Fibroblast of lung (primary cell): ENCODE data around the gene FBXO40. TPM values are rescaled to one million over a fixed set of nuclear protein-coding genes. Genes with fewer than 3 reads are reported as not detected.
A peak's percentile ranks its signal among the peaks of the same experiment; 100 is the strongest.

Experiments
- DNase-seq, 2 donors: peaks; one replicate each; pipeline versions ENCODE4 v3.0.0 to v3.0.0-alpha.2; 2010; ENCODE audit warnings: low read depth in 2 of 2
- H2AFZ ChIP-seq: 2 replicates; pipeline ENCODE4 v1.5.1; 2012; ENCODE audit warnings: low read length, control low read depth, inconsistent platforms
- H3K27ac ChIP-seq: 2 replicates; pipeline ENCODE4 v1.5.1; 2011; ENCODE audit warnings: low read length, control low read depth; ENCODE audit not compliant: insufficient read depth
- H3K27me3 ChIP-seq: 2 replicates; pipeline ENCODE4 v1.5.1; 2011; ENCODE audit warnings: mild to moderate bottlenecking, low read length; ENCODE audit not compliant: control insufficient read depth, insufficient read depth
- H3K36me3 ChIP-seq: 2 replicates; pipeline ENCODE4 v1.5.1; 2011; ENCODE audit warnings: low read length; ENCODE audit not compliant: control insufficient read depth, insufficient read depth
- H3K4me1 ChIP-seq: 2 replicates; pipeline ENCODE4 v1.5.1; 2011; ENCODE audit warnings: low read length; ENCODE audit not compliant: control insufficient read depth, insufficient read depth; ENCODE audit errors: extremely low read depth
- H3K4me2 ChIP-seq: 2 replicates; pipeline ENCODE4 v1.5.1; 2011; ENCODE audit warnings: low read length, control low read depth; ENCODE audit not compliant: insufficient read depth; ENCODE audit errors: extremely low read depth
- H3K4me3 ChIP-seq, 4 experiments: fragments of 200-600 bp in 1 of 4; sonication (generic) in 1 of 4; replicated peaks in 1 of 4; 2 replicates each; pipeline ENCODE4 v1.5.1; 2011 to 2016; ENCODE audit warnings: low read length in 4 of 4, low read depth in 3 of 4, mild to moderate bottlenecking in 3 of 4, control low read depth in 2 of 4, inconsistent platforms in 1 of 4, mixed read lengths in 1 of 4; ENCODE audit not compliant: insufficient read depth in 1 of 4; ENCODE audit errors: control extremely low read depth in 1 of 4
- H3K79me2 ChIP-seq: 2 replicates; pipeline ENCODE4 v1.5.1; 2012; ENCODE audit warnings: mild to moderate bottlenecking, low read length, inconsistent platforms; ENCODE audit not compliant: control insufficient read depth, insufficient read depth
- H3K9ac ChIP-seq: 2 replicates; pipeline ENCODE4 v1.5.1; 2011; ENCODE audit warnings: mild to moderate bottlenecking, low read length, control low read depth; ENCODE audit not compliant: insufficient read depth
- H3K9me3 ChIP-seq: 2 replicates; pipeline ENCODE4 v1.5.1; 2012; ENCODE audit warnings: low read depth, low read length; ENCODE audit not compliant: control insufficient read depth, insufficient read depth
- H4K20me1 ChIP-seq: 2 replicates; pipeline ENCODE4 v1.5.1; 2011; ENCODE audit warnings: low read length; ENCODE audit not compliant: control insufficient read depth, insufficient read depth; ENCODE audit errors: extremely low read depth
- EZH2 ChIP-seq: IDR thresholded peaks from 2 replicates; pipeline ENCODE4 v1.5.1; 2012; ENCODE audit warnings: low read length, control low read depth, mild to moderate bottlenecking; ENCODE audit errors: missing control alignments
- polyA plus RNA-seq, 2 donors: library from polyadenylated mRNA; depleted of rRNA in 1 of 2; stranded (reverse) in 1 of 2; unstranded in 1 of 2; fragments of >200 nt; gene quantifications; 2 replicates each; pipeline ENCODE4 v1.2.1, GENCODE V29; 2011 to 2012; ENCODE audit warnings: missing spikeins in 1 of 2
- total RNA-seq: library from RNA; depleted of rRNA; stranded (reverse); fragments of >200 nt; gene quantifications from 2 replicates; pipeline ENCODE4 v1.2.1, GENCODE V29; 2014
- TF ChIP-seq, protein P1 (sequence below), 2 donors: IDR thresholded peaks in 1 of 2; conservative IDR thresholded peaks in 1 of 2; 1 replicate in 1 of 2; 2 replicates in 1 of 2; pipeline ENCODE4 v1.5.1; 2011 to 2012; ENCODE audit warnings: low read length in 2 of 2, control low read depth in 1 of 2, inconsistent platforms in 1 of 2, low read depth in 1 of 2, mild to moderate bottlenecking in 1 of 2

The FBXO40 gene
- total and polyA plus RNA-seq, 2 donors (not counting 1 experiment from before 2014, with no cell fraction given) = not detected

GRCh38 chr3:121545574-121546455, 47.4 kb upstream of the FBXO40 start, which contains the start of gene POLQ:
TSS of gene POLQ (minus strand) at chr3:121545988. CDS start at chr3:121545877, 111 bp downstream.
- Histone ChIP-seq H4K20me1 (no peaks in the 10 kb centered on the region), H3K9ac (peak within 1 kb of the TSS; percentile 61), H3K9me3 (no peaks in the 10 kb centered on the region), H3K4me3 (peak within 1 kb of the TSS; percentile 67 to 96 (median 76)), H3K4me1 (peaks cover 2% of the 10 kb centered on the region), H3K36me3 (no peaks in the 10 kb centered on the region), H3K79me2 (peaks cover 25% of the 10 kb centered on the region), H2AFZ (peak within 1 kb of the TSS; percentile 100), H3K27me3 (no peaks in the 10 kb centered on the region), H3K27ac (peak within 1 kb of the TSS; percentile 66), H3K4me2 (peak within 1 kb of the TSS; percentile 100)
- DNase-seq = peak; percentile 96
- no peak for TF ChIP-seq EZH2
- TF ChIP-seq, protein P1, sequence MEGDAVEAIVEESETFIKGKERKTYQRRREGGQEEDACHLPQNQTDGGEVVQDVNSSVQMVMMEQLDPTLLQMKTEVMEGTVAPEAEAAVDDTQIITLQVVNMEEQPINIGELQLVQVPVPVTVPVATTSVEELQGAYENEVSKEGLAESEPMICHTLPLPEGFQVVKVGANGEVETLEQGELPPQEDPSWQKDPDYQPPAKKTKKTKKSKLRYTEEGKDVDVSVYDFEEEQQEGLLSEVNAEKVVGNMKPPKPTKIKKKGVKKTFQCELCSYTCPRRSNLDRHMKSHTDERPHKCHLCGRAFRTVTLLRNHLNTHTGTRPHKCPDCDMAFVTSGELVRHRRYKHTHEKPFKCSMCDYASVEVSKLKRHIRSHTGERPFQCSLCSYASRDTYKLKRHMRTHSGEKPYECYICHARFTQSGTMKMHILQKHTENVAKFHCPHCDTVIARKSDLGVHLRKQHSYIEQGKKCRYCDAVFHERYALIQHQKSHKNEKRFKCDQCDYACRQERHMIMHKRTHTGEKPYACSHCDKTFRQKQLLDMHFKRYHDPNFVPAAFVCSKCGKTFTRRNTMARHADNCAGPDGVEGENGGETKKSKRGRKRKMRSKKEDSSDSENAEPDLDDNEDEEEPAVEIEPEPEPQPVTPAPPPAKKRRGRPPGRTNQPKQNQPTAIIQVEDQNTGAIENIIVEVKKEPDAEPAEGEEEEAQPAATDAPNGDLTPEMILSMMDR (conservative IDR thresholded peaks at IDR 0.05 in 1 of 2, IDR thresholded peaks at IDR 0.05 in 1 of 2; ENCODE audit: low read depth in 1 of 2, low read length in 2 of 2) = no peak

DNA sequence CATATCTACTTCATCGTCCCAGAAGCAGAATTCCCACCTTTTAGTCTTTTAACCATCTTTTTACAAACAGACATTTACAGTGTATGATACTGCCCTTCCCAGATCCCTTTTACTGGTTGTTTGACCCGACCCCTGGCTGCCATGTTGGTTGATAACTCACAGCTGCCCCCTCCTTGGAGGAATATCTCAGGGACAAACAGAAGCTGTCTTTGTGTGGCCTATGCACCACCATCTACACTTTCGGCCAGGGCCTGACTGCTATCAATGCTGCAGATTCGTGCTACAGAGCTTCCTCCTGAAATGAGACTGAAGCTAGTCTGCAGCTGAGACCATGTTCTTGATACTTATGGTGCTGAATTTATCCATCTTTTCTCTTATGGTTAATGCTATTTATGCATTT, 40.8 kb upstream of the FBXO40 start:
- Histone ChIP-seq H2AFZ (peak overlapping the region; percentile 42), H3K9me3 (no peaks in the 10 kb centered on the region), H3K27ac (no peak overlapping the region), H3K4me3 (peak overlapping the region; percentile 0 to 30 (median 24)), H3K27me3 (no peaks in the 10 kb centered on the region), H3K36me3 (no peaks in the 10 kb centered on the region), H3K4me2 (peak overlapping the region; percentile 80), H3K9ac (peak overlapping the region; percentile 4), H3K79me2 (no peaks in the 10 kb centered on the region), H4K20me1 (no peaks in the 10 kb centered on the region), H3K4me1 (no peaks in the 10 kb centered on the region)
- DNase-seq = peak in 1 of 2 donors; percentile 30
- TF ChIP-seq, protein P1 (conservative IDR thresholded peaks at IDR 0.05 in 1 of 2, IDR thresholded peaks at IDR 0.05 in 1 of 2; ENCODE audit: low read depth in 1 of 2, low read length in 2 of 2) = no peak
- TF ChIP-seq EZH2 = no peak

DNA sequence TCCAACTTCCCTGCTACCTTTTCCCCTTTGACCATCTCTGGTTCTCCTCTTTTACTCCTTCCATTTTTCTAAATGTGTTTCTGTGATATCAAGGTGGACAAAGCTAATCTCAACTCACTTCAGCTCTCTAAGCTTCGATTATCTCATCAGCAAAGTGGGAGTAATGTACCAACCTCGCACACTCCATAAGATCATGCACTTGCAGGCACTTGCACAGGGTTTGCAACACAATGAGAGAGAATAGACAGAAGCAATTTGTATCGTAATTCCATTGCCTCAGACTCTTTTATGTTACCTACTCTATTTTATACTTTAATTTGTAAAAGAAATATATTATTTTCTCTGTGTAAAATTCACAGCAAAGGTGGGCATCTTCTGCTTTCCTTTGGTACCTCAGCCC, 40.4 kb upstream of the FBXO40 start:
- H3K27ac ChIP-seq = no peak overlapping the region

More for the DNA sequence above, 40.4 kb upstream of the FBXO40 start:
- H3K9me3 ChIP-seq = no peaks in the 10 kb centered on the region
- TF ChIP-seq, protein P1 (conservative IDR thresholded peaks at IDR 0.05 in 1 of 2, IDR thresholded peaks at IDR 0.05 in 1 of 2; ENCODE audit: low read depth in 1 of 2, low read length in 2 of 2) = no peak
- no peak for TF ChIP-seq EZH2
- H3K4me2 ChIP-seq = no peak overlapping the region
- peak overlapping the region; percentile 42 for H2AFZ ChIP-seq
- H3K4me1 ChIP-seq = no peaks in the 10 kb centered on the region
- no peaks in the 10 kb centered on the region for H3K27me3 ChIP-seq
- no peak overlapping the region for H3K9ac ChIP-seq
- no peaks in the 10 kb centered on the region for H4K20me1 ChIP-seq
- no peak for DNase-seq
- no peak overlapping the region for H3K4me3 ChIP-seq
- no peaks in the 10 kb centered on the region for H3K36me3 ChIP-seq
- H3K79me2 ChIP-seq = no peaks in the 10 kb centered on the region
